PC-9 (cell line): Measurements from ENCODE around the gene LMTK3. TPM values are rescaled to one million over a fixed set of nuclear protein-coding genes. Genes with fewer than 3 reads are reported as not detected.

Experiments used
- BruUV-seq: library from RNA; stranded (reverse); fragments of 400-500 nt; replicated peaks from 2 replicates; lab custom pipeline; 2021; lab: Mats Ljungman, UMichigan
- CTCF ChIA-PET: fragments of 300-600 bp; sonication (Branson Sonifier 250); formaldehyde crosslinking; loops from one replicate; lab custom pipeline; 2022; ENCODE audit warnings: antibody characterized with exemption; lab: Charles Lee
- POLR2A ChIA-PET: fragments of 300-600 bp; sonication (Branson Sonifier 250); formaldehyde crosslinking; loops from one replicate; lab custom pipeline; 2022; ENCODE audit warnings: antibody characterized with exemption; ENCODE audit not compliant: unreplicated experiment; lab: Charles Lee
- DNase-seq, 2 experiments: peaks; one replicate each; pipeline versions ENCODE4 v3.0.0 to v3.0.0-alpha.2; 2015 to 2022; ENCODE audit warnings: mixed read lengths in 1 of 2
- H2AFZ ChIP-seq: fragments of 200-600 bp; sonication (generic); 2 replicates; pipeline ENCODE4 v1.8.1; 2017; ENCODE audit warnings: antibody characterized with exemption
- H3F3A ChIP-seq: fragments of 200-600 bp; sonication (generic); 2 replicates; pipeline ENCODE4 v1.8.1; 2017; ENCODE audit warnings: antibody characterized with exemption, mild to moderate bottlenecking, low read depth; ENCODE audit not compliant: insufficient read depth
- H3K27ac ChIP-seq: fragments of 200-600 bp; sonication (generic); 2 replicates; pipeline ENCODE4 v1.6.1; 2016; ENCODE audit warnings: mixed run types
- H3K27me3 ChIP-seq: fragments of 200-600 bp; sonication (generic); 2 replicates; pipeline ENCODE4 v1.6.1; 2016; ENCODE audit warnings: low read depth, mixed run types; ENCODE audit not compliant: insufficient read depth
- H3K36me3 ChIP-seq: fragments of 200-600 bp; sonication (generic); 2 replicates; pipeline ENCODE4 v1.6.1; 2016; ENCODE audit warnings: low read depth, mixed run types
- H3K4me1 ChIP-seq: fragments of 200-600 bp; sonication (generic); replicated peaks from 2 replicates; pipeline ENCODE4 v1.6.1; 2016; ENCODE audit warnings: mixed run types; ENCODE audit not compliant: insufficient read depth
- H3K4me2 ChIP-seq: fragments of 200-600 bp; sonication (generic); 2 replicates; pipeline ENCODE4 v1.6.1; 2017; ENCODE audit warnings: mixed run types
- H3K4me3 ChIP-seq: fragments of 200-600 bp; sonication (generic); 2 replicates; pipeline ENCODE4 v1.6.1; 2016; ENCODE audit warnings: mixed run types
- H3K79me2 ChIP-seq: fragments of 200-600 bp; sonication (generic); 2 replicates; pipeline ENCODE4 v1.6.1; 2017; ENCODE audit warnings: low read depth, mixed run types
- H3K9me2 ChIP-seq: fragments of 200-600 bp; sonication (generic); 2 replicates; pipeline ENCODE4 v1.8.1; 2017; ENCODE audit warnings: mild to moderate bottlenecking; ENCODE audit not compliant: insufficient read depth
- H3K9me3 ChIP-seq: fragments of 200-600 bp; sonication (generic); 2 replicates; pipeline ENCODE4 v1.8.1; 2016; ENCODE audit warnings: low read depth; ENCODE audit not compliant: insufficient read depth
- H4K20me1 ChIP-seq: fragments of 200-600 bp; sonication (generic); 2 replicates; pipeline ENCODE4 v1.8.1; 2017; ENCODE audit not compliant: insufficient read depth
- EZH2 ChIP-seq: fragments of 200-600 bp; sonication (generic); IDR thresholded peaks from 2 replicates; pipeline ENCODE4 v1.8.0; 2017; ENCODE audit warnings: antibody characterized with exemption, low read depth
- intact Hi-C: fragments of 100-400 bp; cut with micrococcal nuclease; formaldehyde crosslinking; loops from one replicate; pipeline ENCODE4 v1.10.0; 2022; ENCODE audit not compliant: unreplicated experiment
- total RNA-seq: library from RNA; stranded (reverse); gene quantifications from 2 replicates; pipeline ENCODE4 v1.2.3, GENCODE V29; 2021
- TF ChIP-seq, protein P1 (sequence below): fragments of 200-600 bp; sonication (generic); conservative IDR thresholded peaks from 2 replicates; pipeline ENCODE4 v1.6.1; 2017; ENCODE audit warnings: mixed run types, antibody characterized with exemption, mild to moderate bottlenecking, moderate library complexity

Gene LMTK3
- total RNA-seq, 1 experiment from 2014 or later, result 13.9 TPM

DNA sequence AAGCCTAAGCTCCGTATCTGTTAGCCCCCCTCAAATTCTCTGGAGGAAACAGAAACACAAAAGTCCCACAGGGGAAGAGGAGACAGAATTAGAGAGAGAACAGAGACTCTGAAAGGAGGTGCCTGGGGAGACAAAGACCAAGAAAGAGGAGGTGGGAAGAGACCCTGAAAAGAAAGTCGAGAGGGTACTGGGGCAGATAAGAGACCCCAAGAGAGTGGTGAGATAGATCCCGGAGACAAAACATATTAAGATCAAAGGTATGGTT, 66.8 kb downstream of the LMTK3 start:
- peak overlapping the region; percentile 100 for H3K4me2 ChIP-seq
- BruUV-seq, result no TSS peak
- H3K4me3 ChIP-seq, result peak overlapping the region; percentile 92; the same call in 1 of the 2 replicates
- TF ChIP-seq EZH2, result no peak
- TF ChIP-seq, protein P1, sequence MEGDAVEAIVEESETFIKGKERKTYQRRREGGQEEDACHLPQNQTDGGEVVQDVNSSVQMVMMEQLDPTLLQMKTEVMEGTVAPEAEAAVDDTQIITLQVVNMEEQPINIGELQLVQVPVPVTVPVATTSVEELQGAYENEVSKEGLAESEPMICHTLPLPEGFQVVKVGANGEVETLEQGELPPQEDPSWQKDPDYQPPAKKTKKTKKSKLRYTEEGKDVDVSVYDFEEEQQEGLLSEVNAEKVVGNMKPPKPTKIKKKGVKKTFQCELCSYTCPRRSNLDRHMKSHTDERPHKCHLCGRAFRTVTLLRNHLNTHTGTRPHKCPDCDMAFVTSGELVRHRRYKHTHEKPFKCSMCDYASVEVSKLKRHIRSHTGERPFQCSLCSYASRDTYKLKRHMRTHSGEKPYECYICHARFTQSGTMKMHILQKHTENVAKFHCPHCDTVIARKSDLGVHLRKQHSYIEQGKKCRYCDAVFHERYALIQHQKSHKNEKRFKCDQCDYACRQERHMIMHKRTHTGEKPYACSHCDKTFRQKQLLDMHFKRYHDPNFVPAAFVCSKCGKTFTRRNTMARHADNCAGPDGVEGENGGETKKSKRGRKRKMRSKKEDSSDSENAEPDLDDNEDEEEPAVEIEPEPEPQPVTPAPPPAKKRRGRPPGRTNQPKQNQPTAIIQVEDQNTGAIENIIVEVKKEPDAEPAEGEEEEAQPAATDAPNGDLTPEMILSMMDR, result no peak
- H3K27me3 ChIP-seq, result no peaks in the 10 kb centered on the region
- DNase-seq, result no peak
- H3K4me1 ChIP-seq, result peaks cover 23% of the 10 kb centered on the region; the same call in 1 of the 2 replicates
- H2AFZ ChIP-seq, result no peak overlapping the region
- H3K27ac ChIP-seq, result peak overlapping the region; percentile 78
- H3K9me2 ChIP-seq, result no peaks in the 10 kb centered on the region
- peaks cover 24% of the 10 kb centered on the region for H3K36me3 ChIP-seq
- H3K79me2 ChIP-seq, result peaks cover 34% of the 10 kb centered on the region
- H3K9me3 ChIP-seq, result no peaks in the 10 kb centered on the region
- intact Hi-C loops, result loop anchor here (1.0 to 2.0 kb wide), 3 partner anchors 24 to 124 kb away; partner anchors contain the start of gene CYTH2
- POLR2A ChIA-PET, result interaction anchor here (0.6 kb wide), 1 partner anchor 53 kb away, joined by 9 read pairs; the partner anchor contains the start of gene KDELR1
- H4K20me1 ChIP-seq, result no peaks in the 10 kb centered on the region; the same call in 1 of the 2 replicates
- peaks cover 36% of the 10 kb centered on the region for H3F3A ChIP-seq
- CTCF ChIA-PET, result interaction anchor here (0.7 to 1.9 kb wide), 3 partner anchors 54 to 139 kb away, joined by 4 to 7 read pairs (median 4); partner anchors contain the start of genes KDELR1 and TMEM143

DNA sequence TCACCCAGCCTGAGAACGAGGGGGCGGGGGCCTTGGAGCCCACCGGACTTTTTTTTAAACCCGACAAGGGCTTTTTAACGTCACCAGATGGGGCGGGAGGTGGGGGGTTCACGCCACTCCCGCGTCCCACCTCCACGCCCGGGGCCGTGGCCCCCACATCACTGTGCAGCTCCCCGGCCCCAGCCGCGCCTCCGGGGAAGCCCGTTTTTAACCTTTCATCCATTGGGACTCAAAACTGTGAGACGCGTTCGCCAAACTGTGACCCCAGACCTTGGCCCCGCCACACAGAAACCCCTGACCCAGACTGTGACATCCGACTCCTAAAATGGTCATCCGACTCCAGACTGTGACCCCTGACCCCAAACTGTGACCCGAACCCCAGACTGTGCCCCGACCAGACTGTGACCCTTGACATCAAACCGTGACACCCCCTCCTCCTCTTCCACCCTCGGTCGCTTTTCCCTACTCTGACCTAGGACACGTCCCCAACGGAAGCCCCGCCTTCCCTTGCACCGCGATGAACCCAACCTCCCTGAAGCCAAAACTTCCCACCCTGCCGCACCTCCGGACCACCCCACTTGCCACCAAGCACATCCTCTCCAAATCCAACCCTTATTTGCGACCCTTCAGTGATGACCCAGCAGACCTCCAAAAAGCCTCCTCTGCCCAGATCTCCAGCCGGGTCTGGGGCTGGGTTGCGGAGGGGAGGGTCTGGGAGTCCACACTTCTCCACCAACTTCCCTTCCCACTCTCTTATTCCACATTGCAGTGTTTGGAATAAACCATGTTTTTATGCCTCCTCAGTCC, 67.3 kb downstream of the LMTK3 start:
- no peaks in the 10 kb centered on the region; the same call in 1 of the 2 replicates for H4K20me1 ChIP-seq
- peaks cover 21% of the 10 kb centered on the region for H3K36me3 ChIP-seq
- H2AFZ ChIP-seq, result no peak overlapping the region
- no peaks in the 10 kb centered on the region for H3K9me2 ChIP-seq
- H3K4me3 ChIP-seq, result peak overlapping the region; percentile 92; the same call in 1 of the 2 replicates
- TF ChIP-seq, protein P1, result no peak
- no peak for TF ChIP-seq EZH2
- H3F3A ChIP-seq, result peaks cover 39% of the 10 kb centered on the region
- intact Hi-C loops, result loop anchor here (2.0 kb wide), 1 partner anchor 124 kb away; a partner anchor contains a TSS
- no peak for DNase-seq
- H3K9me3 ChIP-seq, result no peaks in the 10 kb centered on the region
- no peaks in the 10 kb centered on the region for H3K27me3 ChIP-seq
- ChIA-PET POLR2A (interaction anchor here (0.6 kb wide), 1 partner anchor 53 kb away, joined by 9 read pairs; the partner anchor contains the start of gene KDELR1), CTCF (interaction anchor here (0.7 to 1.9 kb wide), 3 partner anchors 81 to 140 kb away, joined by 4 to 7 read pairs (median 5); partner anchors contain the start of gene TMEM143)
- H3K4me2 ChIP-seq, result peak overlapping the region; percentile 100
- peak overlapping the region; percentile 78 for H3K27ac ChIP-seq
- H3K79me2 ChIP-seq, result peaks cover 32% of the 10 kb centered on the region
- BruUV-seq, result no TSS peak
- peaks cover 23% of the 10 kb centered on the region; the same call in 1 of the 2 replicates for H3K4me1 ChIP-seq

DNA sequence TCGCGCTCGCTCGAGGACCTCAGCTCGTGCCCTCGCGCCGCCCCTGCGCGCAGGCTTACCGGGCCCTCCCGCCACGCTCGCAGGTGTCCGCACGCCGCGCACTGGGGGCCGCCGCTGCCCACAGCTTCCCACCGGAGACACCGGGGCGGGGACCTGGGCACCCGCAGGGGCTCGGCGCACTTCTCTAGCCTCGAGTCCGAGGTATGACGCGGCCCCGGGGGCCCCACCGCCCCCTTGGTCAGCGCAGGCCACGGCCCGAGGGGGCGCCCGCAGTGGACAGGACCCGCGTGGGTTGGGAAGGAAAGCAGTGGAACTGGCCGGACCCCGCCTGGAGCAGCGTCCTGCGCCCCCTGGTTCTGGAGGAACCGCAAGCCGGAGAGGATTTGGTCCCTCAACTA, 67.9 kb downstream of the LMTK3 start:
- no TSS peak for BruUV-seq
- intact Hi-C loops, result loop anchor here (2.0 kb wide), 1 partner anchor 123 kb away; a partner anchor contains a TSS
- Histone ChIP-seq H3K36me3 (peaks cover 18% of the 10 kb centered on the region), H3K27ac (no peak overlapping the region), H4K20me1 (no peaks in the 10 kb centered on the region; the same call in 1 of the 2 replicates), H3F3A (peaks cover 40% of the 10 kb centered on the region), H3K79me2 (peaks cover 29% of the 10 kb centered on the region), H3K4me1 (peaks cover 23% of the 10 kb centered on the region; the same call in 1 of the 2 replicates), H3K9me3 (no peaks in the 10 kb centered on the region), H3K4me2 (no peak overlapping the region), H3K27me3 (no peaks in the 10 kb centered on the region), H2AFZ (no peak overlapping the region), H3K9me2 (no peaks in the 10 kb centered on the region), H3K4me3 (no peak overlapping the region)
- POLR2A ChIA-PET, result no interaction called here
- no peak for DNase-seq
- CTCF ChIA-PET, result interaction anchor here (0.6 to 0.7 kb wide), 2 partner anchors 93 to 478 kb away, joined by 4 to 5 read pairs; no protein-coding TSS in a partner anchor
- TF ChIP-seq, protein P1, result no peak
- no peak for TF ChIP-seq EZH2
